ENCODE results near the gene ABCA13. TPM values are rescaled to one million over a fixed set of nuclear protein-coding genes. Genes with fewer than 3 reads are reported as not detected.

Gene ABCA13
- total RNA-seq, 1 experiment from 2014 or later = not detected

GRCh38 chr7:48522692-48523091 is 351.4 kb downstream of the ABCA13 start:
- H2AFZ ChIP-seq (ENCODE audit: low read depth, low read length, poor library complexity, severe bottlenecking) = no peak overlapping the region

More at GRCh38 chr7:48522692-48523091, 351.4 kb downstream of the ABCA13 start:
- no peak overlapping the region for H3K9ac ChIP-seq (ENCODE audit: low read length)
- H3K36me3 ChIP-seq (ENCODE audit: control insufficient read depth in 1 of 2, insufficient read depth in 2 of 2, low read length in 2 of 2) = no peaks in the 10 kb centered on the region
- no peak for ATAC-seq
- no TSS peak for BruUV-seq (replicated peaks)
- no peaks in the 10 kb centered on the region for H3K4me1 ChIP-seq (ENCODE audit: control insufficient read depth in 1 of 2, insufficient read depth in 2 of 2, low read length in 2 of 2)
- no peak overlapping the region for H3K4me3 ChIP-seq (replicated peaks in 1 of 2; ENCODE audit: low read depth in 1 of 2, low read length in 2 of 2)
- TF ChIP-seq ATF3 (IDR thresholded peaks at IDR 0.05) (no peak), ZFX (IDR thresholded peaks at IDR 0.05) (no peak), TCF7L2 (IDR thresholded peaks at IDR 0.05; ENCODE audit: borderline replicate concordance, extremely low read depth, insufficient read depth, insufficient read length) (no peak), CBX3 (IDR thresholded peaks at IDR 0.05; ENCODE audit: low read depth) (no peak), MAX (IDR thresholded peaks at IDR 0.05) (no peak), ZNF274 (IDR thresholded peaks at IDR 0.05; ENCODE audit: low read depth, low read length) (no peak), CEBPB (IDR thresholded peaks at IDR 0.05; ENCODE audit: low read depth) (no peak), CTCF (IDR thresholded peaks at IDR 0.05 in 2 of 3, conservative IDR thresholded peaks at IDR 0.05 in 1 of 3; ENCODE audit: borderline replicate concordance in 1 of 3, insufficient read depth in 1 of 3, low read depth in 2 of 3, low read length in 2 of 3) (no peak), JUND (IDR thresholded peaks at IDR 0.05) (no peak), REST (IDR thresholded peaks at IDR 0.05; ENCODE audit: low read depth) (no peak), YY1 (IDR thresholded peaks at IDR 0.05; ENCODE audit: extremely low read depth, insufficient replicate concordance, low read depth, low read length) (no peak), ELF1 (IDR thresholded peaks at IDR 0.05; ENCODE audit: borderline replicate concordance, low read depth) (no peak), ZBTB33 (IDR thresholded peaks at IDR 0.05; ENCODE audit: extremely low read depth, insufficient replicate concordance, low read length) (no peak), FOSL1 (IDR thresholded peaks at IDR 0.05; ENCODE audit: low read depth) (no peak), POLR2A (IDR thresholded peaks at IDR 0.05; ENCODE audit: borderline replicate concordance, extremely low read depth, insufficient read depth, insufficient read length) (no peak), POLR2AphosphoS5 (IDR thresholded peaks at IDR 0.05; ENCODE audit: low read depth, low read length) (no peak), SRF (IDR thresholded peaks at IDR 0.05; ENCODE audit: low read depth) (no peak), RAD21 (IDR thresholded peaks at IDR 0.05; ENCODE audit: low read depth) (no peak)
- H3K79me2 ChIP-seq (ENCODE audit: insufficient read depth, low read length) = no peaks in the 10 kb centered on the region
- H4K20me1 ChIP-seq (ENCODE audit: insufficient read depth) = no peaks in the 10 kb centered on the region
- intact Hi-C loops (cut with micrococcal nuclease) = no loop called here
- no peaks in the 10 kb centered on the region for H3K9me2 ChIP-seq (ENCODE audit: insufficient read depth)
- ChIA-PET RAD21 (ENCODE audit: low non-redundant PET in 1 of 2, low total read pairs in 2 of 2, uncharacterized antibody in 2 of 2, unreplicated experiment in 2 of 2) (no interaction called here), CTCF (no interaction called here), POLR2A (no interaction called here)
- H3K4me2 ChIP-seq (ENCODE audit: low read length) = no peak overlapping the region
- no peaks in the 10 kb centered on the region for H3K27me3 ChIP-seq (ENCODE audit: insufficient read depth, low read length)
- H3K27ac ChIP-seq (ENCODE audit: low read depth, low read length) = no peak overlapping the region
- H3K9me3 ChIP-seq (ENCODE audit: control insufficient read depth in 1 of 2, insufficient read depth in 1 of 2, low read depth in 1 of 2, low read length in 2 of 2) = peaks cover 0 to 9% of the 10 kb centered on the region in 2 experiments; a peak in 2 of 4 replicates
- no peak for DNase-seq (ENCODE audit: low read depth, low spot score)
